Measurements from ENCODE around the gene CAMTA1. TPM values are rescaled to one million over a fixed set of nuclear protein-coding genes. Genes with fewer than 3 reads are reported as not detected.

CAMTA1 gene
- total and polyA plus RNA-seq, 4 donors: 48.1 to 140 (median 52.3) TPM

- Histone ChIP-seq H3K4me3 (no peak overlapping the region), H3K27me3 (ENCODE audit: control insufficient read depth in 3 of 3, insufficient read depth in 3 of 3, low read length in 2 of 3) (peaks cover 0 to 5% (median 5%) of the 10 kb centered on the region in 3 donors), H3K27ac (ENCODE audit: low read depth in 1 of 2, low read length in 1 of 2) (no peak overlapping the region), H3K4me1 (ENCODE audit: control insufficient read depth in 5 of 5, insufficient read depth in 5 of 5, low read length in 5 of 5) (peaks cover 0 to 1% (median 0%) of the 10 kb centered on the region in 5 donors), H3K36me3 (ENCODE audit: control insufficient read depth in 4 of 4, insufficient read depth in 4 of 4, low read length in 4 of 4) (no peaks in the 10 kb centered on the region), H3K9ac (ENCODE audit: insufficient read depth in 1 of 2, low read length in 2 of 2) (no peak overlapping the region), H3K9me3 (ENCODE audit: control insufficient read depth in 4 of 4, insufficient read depth in 3 of 4, low read length in 3 of 4) (peaks cover 0 to 2% (median under 1%) of the 10 kb centered on the region in 4 donors)
- WGBS, 2 donors: 95 to 96% methylated on average over 8 of the region's 8 CpGs
- ATAC-seq (ENCODE audit: insufficient read depth, low FRiP score): no peak
- TF ChIP-seq CTCF (IDR thresholded peaks at IDR 0.05; ENCODE audit: control extremely low read depth, extremely low read depth): no peak
- no peak for DNase-seq
Observed at GRCh38 chr1:6775261-6776043, 9.8 kb upstream of the CAMTA1 start.

- Histone ChIP-seq H3K9ac (ENCODE audit: insufficient read depth in 1 of 2, low read length in 2 of 2) (no peak overlapping the region), H3K4me1 (ENCODE audit: control insufficient read depth in 5 of 5, insufficient read depth in 5 of 5, low read length in 5 of 5) (no peaks in the 10 kb centered on the region), H3K36me3 (ENCODE audit: control insufficient read depth in 4 of 4, insufficient read depth in 4 of 4, low read length in 4 of 4) (no peaks in the 10 kb centered on the region), H3K4me3 (no peak overlapping the region), H3K27ac (ENCODE audit: low read depth in 1 of 2, low read length in 1 of 2) (no peak overlapping the region), H3K9me3 (ENCODE audit: control insufficient read depth in 4 of 4, insufficient read depth in 3 of 4, low read length in 3 of 4) (peaks cover 0 to 2% (median under 1%) of the 10 kb centered on the region in 4 donors), H3K27me3 (ENCODE audit: control insufficient read depth in 3 of 3, insufficient read depth in 3 of 3, low read length in 2 of 3) (no peaks in the 10 kb centered on the region)
- ATAC-seq (ENCODE audit: insufficient read depth, low FRiP score): no peak
- WGBS, 2 donors: 95 to 100% methylated on average over 2 of the region's 2 CpGs
- no peak for DNase-seq
- TF ChIP-seq CTCF (IDR thresholded peaks at IDR 0.05; ENCODE audit: control extremely low read depth, extremely low read depth): no peak
Observed at GRCh38 chr1:6776389-6776788, 8.9 kb upstream of the CAMTA1 start.

GRCh38 chr1:6776895-6777294 is 8.4 kb upstream of the CAMTA1 start:
- H3K36me3 ChIP-seq (ENCODE audit: control insufficient read depth in 4 of 4, insufficient read depth in 4 of 4, low read length in 4 of 4): no peaks in the 10 kb centered on the region
- no peaks in the 10 kb centered on the region for H3K27me3 ChIP-seq (ENCODE audit: control insufficient read depth in 3 of 3, insufficient read depth in 3 of 3, low read length in 2 of 3)
- no peak for TF ChIP-seq CTCF (IDR thresholded peaks at IDR 0.05; ENCODE audit: control extremely low read depth, extremely low read depth)
- no peak overlapping the region for H3K27ac ChIP-seq (ENCODE audit: low read depth in 1 of 2, low read length in 1 of 2)
- ATAC-seq (ENCODE audit: insufficient read depth, low FRiP score): no peak
- no peak overlapping the region for H3K9ac ChIP-seq (ENCODE audit: insufficient read depth in 1 of 2, low read length in 2 of 2)
- WGBS, 2 donors: 62 to 72% methylated on average over 7 of the region's 7 CpGs
- no peak for DNase-seq
- H3K9me3 ChIP-seq (ENCODE audit: control insufficient read depth in 4 of 4, insufficient read depth in 3 of 4, low read length in 3 of 4): peaks cover 0 to 2% (median under 1%) of the 10 kb centered on the region in 4 donors
- no peak overlapping the region for H3K4me3 ChIP-seq
- H3K4me1 ChIP-seq (ENCODE audit: control insufficient read depth in 5 of 5, insufficient read depth in 5 of 5, low read length in 5 of 5): no peaks in the 10 kb centered on the region

Measured in lung (tissue), 12 donors.